Limb (tissue), 2 donors: Measurements from ENCODE around the gene PTPN23.
"Not testable (repeated sequence)": the region's sequence is repeated elsewhere in the genome, so short reads cannot be mapped to it uniquely, and the experiment has no call there.

Experiments used
- DNase-seq, 2 donors: peaks; one replicate each; pipeline ENCODE4 v3.0.0-alpha.2; 2016; ENCODE audit errors: extremely low spot score in 2 of 2

PTPN23 gene

GRCh38 chr3:47370020-47370419 lies 10.8 kb upstream of the PTPN23 start:
- not testable (repeated sequence) for DNase-seq

- peak in 1 of 2 donors; percentile 52 for DNase-seq
These were observed 9.7 kb upstream of the PTPN23 start for GRCh38 chr3:47370887-47371697.

DNA sequence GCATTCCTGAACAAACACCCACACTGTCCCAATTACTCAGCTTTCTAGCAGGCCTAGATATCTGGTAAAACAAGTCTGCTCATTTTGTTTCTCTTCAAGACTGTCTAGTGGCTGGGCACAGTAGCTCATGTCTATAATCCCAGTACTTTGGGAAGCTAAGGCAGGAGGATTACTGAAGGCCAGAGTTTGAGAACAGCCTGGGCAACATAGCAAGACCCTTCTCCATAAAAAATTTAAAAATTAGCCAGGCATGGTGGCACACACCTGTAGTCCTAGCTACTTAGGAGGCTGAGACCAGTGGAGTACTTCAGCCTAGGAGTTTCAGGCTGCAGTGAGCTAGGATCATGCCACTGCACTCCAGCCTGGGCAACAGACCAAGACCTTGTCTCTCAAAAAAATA lies 6.2 kb upstream of the PTPN23 start:
- DNase-seq = no peak

DNA sequence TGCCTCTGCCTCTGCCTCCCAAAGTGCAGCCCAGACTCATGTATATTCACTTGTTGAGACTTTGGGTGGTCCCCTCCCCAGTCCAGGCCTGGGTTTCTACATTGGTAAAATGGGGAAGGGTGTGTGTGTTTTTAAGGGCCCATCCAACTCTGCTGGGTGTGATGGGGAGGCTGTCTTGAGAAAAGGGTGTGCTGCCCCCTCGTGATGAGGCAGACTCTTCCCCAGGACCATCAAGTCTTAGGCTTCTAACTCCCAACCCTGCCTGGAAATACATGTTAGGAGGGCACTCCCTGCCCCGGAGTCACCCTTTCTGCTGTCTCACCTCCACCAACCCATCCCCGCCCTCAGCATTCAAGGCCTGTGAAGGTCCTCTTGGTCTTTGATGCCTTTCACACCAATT lies 4.4 kb upstream of the PTPN23 start:
- no peak for DNase-seq

DNA sequence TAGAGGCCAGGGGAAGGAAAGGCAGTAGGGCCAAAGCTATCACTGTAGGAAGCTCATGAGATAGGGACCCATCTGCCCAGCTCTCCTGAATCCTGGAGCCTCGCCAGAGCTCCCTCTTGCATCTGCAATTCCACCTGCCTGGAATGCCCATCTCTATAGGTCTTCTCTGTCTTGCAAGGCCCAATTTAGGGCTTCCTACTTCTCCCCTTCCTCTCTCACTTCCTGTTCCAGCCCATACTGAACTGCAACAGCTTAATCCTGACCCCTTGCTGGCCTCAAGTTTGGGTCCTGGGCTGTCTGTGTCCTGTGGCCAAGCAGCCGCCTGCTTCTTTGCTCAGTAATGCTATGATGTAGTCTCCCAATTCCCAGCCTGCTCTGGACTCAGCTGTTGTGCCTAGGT lies 3.6 kb upstream of the PTPN23 start:
- DNase-seq = no peak

DNA sequence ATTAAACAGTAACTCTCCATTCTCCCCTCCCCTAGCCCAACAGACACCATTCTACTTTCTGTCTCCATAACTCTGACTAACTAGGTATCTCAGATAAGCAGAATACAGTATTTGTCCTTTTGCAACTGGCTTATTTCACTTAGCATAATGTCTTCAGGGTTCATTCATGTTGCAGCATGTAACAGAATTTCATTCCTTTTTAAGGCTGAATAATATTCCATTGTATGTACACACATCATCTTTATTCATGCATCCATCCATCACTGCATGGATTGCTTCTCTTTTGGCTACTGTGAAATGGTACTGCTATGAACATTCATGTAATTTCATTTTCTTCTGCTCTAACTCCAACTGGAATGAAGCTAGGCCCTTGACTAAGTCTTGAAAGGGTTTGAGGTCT lies 2.0 kb upstream of the PTPN23 start:
- no peak for DNase-seq

DNA sequence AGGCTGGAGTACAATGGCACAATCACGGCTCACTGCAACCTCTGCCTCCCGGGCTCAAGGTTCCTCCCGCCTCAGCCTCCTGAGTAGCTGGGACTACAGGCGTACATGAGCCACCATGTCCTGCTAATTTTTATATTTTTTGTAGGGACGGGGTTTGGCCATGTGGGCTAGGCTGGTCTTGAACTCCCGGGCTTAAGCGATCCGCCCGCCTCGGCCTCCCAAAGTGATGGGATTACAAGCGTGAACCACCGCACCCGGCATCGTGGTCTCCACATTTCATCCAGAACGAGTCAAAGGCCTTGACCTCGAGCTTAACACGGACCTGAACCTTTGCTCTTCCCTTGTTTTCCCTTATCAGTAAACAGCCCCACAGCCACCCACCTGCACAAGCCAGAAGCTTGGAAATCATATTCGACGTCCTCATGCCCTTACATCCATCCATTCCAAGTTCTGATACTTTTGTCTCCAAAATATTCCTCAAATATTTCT lies 1.4 kb upstream of the PTPN23 start:
- DNase-seq = no peak

- no peak for DNase-seq
These were observed 708 bp upstream of the PTPN23 start for GRCh38 chr3:47380026-47380600.

- peak; percentile 76 to 89 for DNase-seq
These were observed 716 bp downstream of the PTPN23 start for GRCh38 chr3:47381317-47382157.

DNA sequence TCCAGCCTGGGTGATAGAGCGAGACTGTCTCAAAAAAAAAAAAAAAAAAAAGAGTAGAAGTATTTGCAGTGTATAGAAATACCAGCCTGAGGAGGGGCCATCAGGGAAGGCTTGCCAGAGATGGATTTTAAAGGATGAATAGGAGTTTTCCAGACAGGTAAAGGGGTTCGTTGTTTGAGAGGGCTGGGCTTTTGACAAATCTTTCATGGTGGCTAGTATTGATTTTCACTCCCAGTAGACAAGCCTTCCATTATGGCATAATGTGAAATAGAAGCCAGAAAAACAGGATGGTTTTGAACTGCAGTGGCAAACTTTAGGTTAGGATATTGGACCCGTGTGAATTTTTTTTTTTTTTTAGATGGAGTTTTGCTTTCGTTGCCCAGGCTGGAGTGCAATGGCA lies 3.6 kb downstream of the PTPN23 start:
- no peak for DNase-seq

- DNase-seq = no peak
These were observed 4.2 kb downstream of the PTPN23 start for GRCh38 chr3:47385007-47385406.

GRCh38 chr3:47385796-47386195 lies 5.0 kb downstream of the PTPN23 start:
- no peak for DNase-seq

- no peak for DNase-seq
These were observed 12.1 kb downstream of the PTPN23 start for GRCh38 chr3:47392933-47393332.

DNA sequence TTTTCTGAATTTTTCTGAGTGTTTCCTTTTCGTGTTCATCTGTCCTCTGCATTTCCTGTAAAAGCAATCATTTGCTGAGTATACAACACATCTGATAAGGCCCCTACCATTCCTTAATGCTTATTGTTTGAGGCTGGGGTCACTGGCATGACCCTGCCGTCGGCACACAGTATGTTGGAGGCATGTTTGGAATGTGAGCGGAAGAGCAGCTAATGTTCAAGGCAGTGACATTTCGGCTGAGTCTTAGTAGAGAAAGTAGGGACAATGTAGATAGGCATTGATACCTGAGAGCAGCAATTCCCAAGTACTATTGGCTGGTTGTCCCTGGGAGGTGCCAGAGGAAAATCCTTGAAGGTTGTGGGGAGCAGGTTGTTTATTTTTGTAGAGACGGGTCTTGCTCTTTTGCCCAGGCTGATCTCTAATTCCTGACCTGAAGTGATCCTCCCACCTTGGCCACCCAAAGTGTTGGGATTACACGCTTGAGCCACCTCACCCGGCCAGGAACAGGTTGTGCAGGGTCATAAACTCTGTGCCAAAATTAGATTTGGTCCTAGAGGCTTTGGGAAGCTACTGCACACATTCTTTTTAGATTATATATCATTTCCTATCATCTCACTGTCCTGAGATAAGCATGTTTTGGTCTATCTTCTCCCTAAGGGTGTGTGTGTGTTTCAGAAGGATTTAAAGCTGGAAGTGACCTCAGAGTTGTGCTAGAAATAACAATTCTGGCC lies 13.5 kb downstream of the PTPN23 start:
- DNase-seq = no peak

DNA sequence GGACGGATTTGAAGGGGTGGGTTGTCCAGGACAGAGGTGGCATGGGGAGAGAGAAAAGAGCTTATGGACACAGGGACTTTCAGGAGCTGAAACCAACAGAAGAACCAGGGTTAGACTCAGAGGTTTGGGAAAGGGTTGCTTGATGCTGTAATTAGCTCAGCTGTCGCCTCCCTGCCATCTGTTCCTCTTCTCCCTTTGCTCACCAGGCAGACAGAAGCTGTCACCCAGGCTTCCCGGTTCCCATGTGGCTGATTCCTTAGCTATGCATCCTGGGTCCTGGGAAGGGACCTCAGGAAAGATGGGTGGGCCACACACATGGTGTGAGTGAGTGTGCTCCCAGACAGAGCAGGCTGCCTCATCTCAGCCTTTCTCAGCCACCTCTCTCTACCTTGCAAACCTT lies 14.1 kb downstream of the PTPN23 start:
- DNase-seq = no peak

DNA sequence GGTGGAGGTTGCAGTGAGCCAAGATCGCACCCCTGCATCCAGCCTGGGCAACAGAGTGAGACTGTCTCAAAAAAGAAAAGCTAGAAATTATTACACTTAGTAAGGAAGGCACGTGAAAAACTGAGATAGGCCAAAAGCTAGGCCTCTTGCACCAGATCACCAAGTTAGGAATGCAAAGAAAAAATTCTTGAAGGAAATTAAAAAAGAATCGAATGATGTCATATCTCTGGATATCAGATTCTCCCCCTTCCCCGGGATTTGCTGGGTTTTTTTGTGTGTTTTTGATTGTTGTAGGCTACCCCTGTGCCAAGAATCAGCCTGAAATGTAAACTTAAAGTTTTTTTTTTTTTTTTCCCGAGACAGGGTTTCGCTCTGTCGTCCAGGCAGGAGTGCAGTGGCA lies 17.4 kb downstream of the PTPN23 start:
- DNase-seq = no peak

DNA sequence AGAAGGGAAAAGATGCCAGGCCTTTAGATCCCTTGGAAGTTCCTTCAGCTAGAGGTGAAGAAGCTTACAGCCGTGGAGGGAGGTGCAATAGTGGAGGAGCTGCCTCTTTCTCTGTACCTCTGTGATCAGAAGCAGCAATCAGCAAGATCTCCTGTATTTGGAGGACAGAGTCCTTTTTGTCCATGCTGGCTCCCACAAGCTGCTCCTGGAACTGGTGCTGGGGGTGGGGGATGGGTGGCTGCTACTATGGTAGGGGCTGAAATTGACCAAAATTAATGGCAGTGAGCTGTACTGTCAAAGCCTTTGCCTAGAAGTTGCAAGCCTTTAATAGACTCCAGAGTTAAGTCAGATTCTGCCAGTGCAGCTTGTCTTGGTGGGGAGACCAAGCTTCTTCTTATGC lies 18.2 kb downstream of the PTPN23 start:
- no peak for DNase-seq

DNA sequence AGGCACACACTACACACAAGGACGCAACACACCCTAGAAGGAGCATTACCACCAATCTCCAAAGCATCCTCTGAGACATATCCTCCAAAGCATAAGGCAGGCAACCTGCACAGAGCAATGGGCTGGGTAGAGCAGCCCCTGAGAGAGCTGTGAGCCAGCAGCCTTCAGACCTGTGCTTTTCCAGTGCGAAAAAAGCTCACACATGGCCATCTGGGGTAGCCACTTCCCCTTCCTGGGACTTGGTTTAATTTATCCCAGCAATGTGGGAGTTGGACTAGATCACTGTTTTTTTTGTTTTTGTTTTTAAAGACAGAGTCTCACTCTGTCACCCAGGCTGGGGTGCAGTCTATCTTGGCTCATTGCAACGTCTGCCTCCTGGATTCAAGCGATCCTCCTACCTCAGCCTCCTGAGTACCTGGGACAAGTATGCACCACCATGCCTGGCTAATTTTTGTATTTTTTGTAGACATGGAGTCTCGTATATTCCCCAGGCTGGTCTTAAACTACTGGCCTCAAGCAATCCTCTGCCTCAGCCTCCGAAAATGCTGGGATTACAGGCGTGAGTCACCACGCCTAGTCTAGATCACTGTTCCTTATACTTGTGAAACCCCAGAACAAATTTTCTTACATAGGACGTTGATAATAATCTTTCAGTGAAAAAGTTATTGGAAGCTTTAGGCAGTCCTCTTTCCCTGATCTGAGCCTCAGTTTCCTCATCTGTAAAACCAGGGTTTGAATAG lies 18.9 kb downstream of the PTPN23 start:
- no peak for DNase-seq

DNA sequence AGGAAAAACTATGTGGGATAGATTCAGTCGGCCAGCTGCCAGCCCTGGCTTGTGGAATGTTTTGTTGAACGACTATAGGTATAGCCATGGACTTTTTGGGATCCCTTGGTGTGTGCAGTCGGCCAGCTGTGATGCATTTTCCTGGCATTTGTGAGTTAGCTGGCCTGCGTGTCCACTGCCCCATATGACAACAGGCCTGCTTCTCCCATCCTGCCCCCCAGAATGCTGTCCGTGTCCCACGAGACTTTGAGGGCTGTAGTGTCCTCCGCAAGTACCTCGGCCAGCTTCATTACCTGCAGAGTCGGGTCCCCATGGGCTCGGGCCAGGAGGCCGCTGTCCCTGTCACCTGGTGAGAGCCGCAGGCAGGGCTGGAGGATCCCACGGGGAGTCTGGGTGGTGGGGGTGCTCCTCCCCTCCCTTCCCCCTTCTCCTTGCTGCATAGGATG lies 23.6 kb downstream of the PTPN23 start:
- DNase-seq = peak in 1 of 2 donors; percentile 29

GRCh38 chr3:47404955-47405790 lies 24.4 kb downstream of the PTPN23 start:
- peak; percentile 30 to 56 for DNase-seq
